Fibroblast of pulmonary artery (primary cell): ENCODE measurements around the gene VOPP1.

ENCODE experiments used
- DNase-seq: peaks from one replicate; pipeline ENCODE4 v3.0.0-alpha.2; 2010; ENCODE audit warnings: low read depth
- H3K4me3 ChIP-seq: replicated peaks from 2 replicates; pipeline ENCODE4 v1.5.1; 2011; ENCODE audit warnings: low read depth, mild to moderate bottlenecking, control low read depth, low read length, moderate library complexity
- TF ChIP-seq, protein P1 (sequence below): IDR thresholded peaks from 2 replicates; pipeline ENCODE4 v1.5.1; 2011; ENCODE audit warnings: mild to moderate bottlenecking, control low read depth, low read length, inconsistent platforms; ENCODE audit errors: missing control alignments

The VOPP1 gene

GRCh38 chr7:55423891-55424290 lies 148.4 kb downstream of the VOPP1 start:
- DNase-seq = no peak
- TF ChIP-seq, protein P1, sequence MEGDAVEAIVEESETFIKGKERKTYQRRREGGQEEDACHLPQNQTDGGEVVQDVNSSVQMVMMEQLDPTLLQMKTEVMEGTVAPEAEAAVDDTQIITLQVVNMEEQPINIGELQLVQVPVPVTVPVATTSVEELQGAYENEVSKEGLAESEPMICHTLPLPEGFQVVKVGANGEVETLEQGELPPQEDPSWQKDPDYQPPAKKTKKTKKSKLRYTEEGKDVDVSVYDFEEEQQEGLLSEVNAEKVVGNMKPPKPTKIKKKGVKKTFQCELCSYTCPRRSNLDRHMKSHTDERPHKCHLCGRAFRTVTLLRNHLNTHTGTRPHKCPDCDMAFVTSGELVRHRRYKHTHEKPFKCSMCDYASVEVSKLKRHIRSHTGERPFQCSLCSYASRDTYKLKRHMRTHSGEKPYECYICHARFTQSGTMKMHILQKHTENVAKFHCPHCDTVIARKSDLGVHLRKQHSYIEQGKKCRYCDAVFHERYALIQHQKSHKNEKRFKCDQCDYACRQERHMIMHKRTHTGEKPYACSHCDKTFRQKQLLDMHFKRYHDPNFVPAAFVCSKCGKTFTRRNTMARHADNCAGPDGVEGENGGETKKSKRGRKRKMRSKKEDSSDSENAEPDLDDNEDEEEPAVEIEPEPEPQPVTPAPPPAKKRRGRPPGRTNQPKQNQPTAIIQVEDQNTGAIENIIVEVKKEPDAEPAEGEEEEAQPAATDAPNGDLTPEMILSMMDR = no peak
- no peak overlapping the region for H3K4me3 ChIP-seq

GRCh38 chr7:55423277-55423711 lies 149.0 kb downstream of the VOPP1 start:
- DNase-seq = peak; percentile 52
- H3K4me3 ChIP-seq = no peak overlapping the region
- TF ChIP-seq, protein P1 = peak; percentile 37
